GM19239 (cell line): Measurements from ENCODE around the gene P3H3.

Source experiments
- DNase-seq: peaks from one replicate; pipeline ENCODE4 v3.0.0; 2011; ENCODE audit warnings: low spot score; ENCODE audit not compliant: insufficient read length
- FAIRE-seq: peaks from 2 replicates; lab custom pipeline; 2011; peaks lifted over from hg19 to GRCh38; lab: Jason Lieb, UNC

Gene P3H3

GRCh38 chr12:6826125-6826733 lies 2.0 kb upstream of the P3H3 start:
- DNase-seq: no peak

DNA sequence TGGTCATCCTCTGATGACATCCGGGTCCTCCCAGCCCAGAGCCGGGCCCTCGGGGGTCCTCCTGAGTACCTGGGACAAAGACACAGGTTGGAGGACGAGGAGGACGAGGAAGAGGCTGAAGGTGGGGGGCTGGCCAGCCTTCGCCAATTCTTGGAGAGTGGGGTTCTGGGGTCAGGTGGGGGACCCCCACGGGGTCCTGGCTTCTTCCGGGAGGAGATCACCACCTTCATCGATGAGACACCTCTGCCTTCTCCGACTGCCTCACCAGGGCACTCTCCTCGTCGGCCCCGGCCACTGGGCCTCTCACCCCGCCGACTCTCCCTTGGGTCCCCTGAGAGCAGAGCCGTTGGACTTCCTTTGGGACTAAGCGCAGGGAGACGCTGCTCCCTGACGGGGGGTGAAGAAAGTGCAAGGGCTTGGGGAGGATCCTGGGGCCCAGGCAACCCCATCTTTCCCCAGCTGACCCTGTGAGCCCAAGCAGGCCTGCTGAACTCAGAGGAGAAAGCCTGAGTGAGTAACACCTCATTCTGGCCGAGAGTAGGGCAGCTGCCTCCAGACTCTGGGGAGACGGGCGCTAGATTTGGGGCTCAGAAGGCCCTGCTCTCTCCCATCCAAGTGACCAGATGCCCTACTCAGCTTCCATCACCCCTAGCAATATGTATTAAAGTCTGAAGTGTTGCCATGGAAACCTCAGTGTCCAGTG lies 1.3 kb upstream of the P3H3 start:
- FAIRE-seq (no peak), DNase-seq (no peak)

More at GRCh38 chr12:6826125-6826733, 2.0 kb upstream of the P3H3 start:
- no peak for FAIRE-seq

- DNase-seq (no peak), FAIRE-seq (no peak)
These were observed 733 bp upstream of the P3H3 start for GRCh38 chr12:6827437-6827911.

- FAIRE-seq (no peak), DNase-seq (no peak)
These were observed 751 bp downstream of the P3H3 start for GRCh38 chr12:6828781-6829535.

- FAIRE-seq (no peak), DNase-seq (no peak)
These were observed 1.5 kb downstream of the P3H3 start for GRCh38 chr12:6829536-6830220.

GRCh38 chr12:6830286-6830890 lies 2.2 kb downstream of the P3H3 start:
- DNase-seq (no peak), FAIRE-seq (no peak)

DNA sequence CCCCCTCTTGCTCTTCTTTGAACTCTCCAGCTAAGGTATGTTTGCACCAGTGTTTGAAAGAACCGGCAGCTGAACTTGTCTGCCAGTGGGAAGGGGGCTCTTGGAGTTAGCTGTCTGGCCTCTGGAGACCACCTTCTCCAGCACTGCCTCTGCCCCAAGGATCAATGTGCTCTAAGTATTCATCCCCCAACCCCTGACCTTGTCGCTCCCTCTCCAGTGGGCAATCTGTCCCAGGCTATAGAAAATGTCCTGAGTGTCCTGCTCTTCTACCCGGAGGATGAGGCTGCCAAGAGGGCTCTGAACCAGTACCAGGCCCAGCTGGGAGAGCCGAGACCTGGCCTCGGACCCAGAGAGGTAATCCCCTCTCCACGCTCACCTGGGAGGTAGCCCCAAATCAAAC lies 2.8 kb downstream of the P3H3 start:
- FAIRE-seq: no peak
- no peak for DNase-seq

- DNase-seq: no peak
These were observed 3.3 kb downstream of the P3H3 start for GRCh38 chr12:6831450-6831995.

GRCh38 chr12:6832125-6832524 lies 3.9 kb downstream of the P3H3 start:
- no peak for DNase-seq
- no peak for FAIRE-seq

More at GRCh38 chr12:6831450-6831995, 3.3 kb downstream of the P3H3 start:
- FAIRE-seq: no peak

DNA sequence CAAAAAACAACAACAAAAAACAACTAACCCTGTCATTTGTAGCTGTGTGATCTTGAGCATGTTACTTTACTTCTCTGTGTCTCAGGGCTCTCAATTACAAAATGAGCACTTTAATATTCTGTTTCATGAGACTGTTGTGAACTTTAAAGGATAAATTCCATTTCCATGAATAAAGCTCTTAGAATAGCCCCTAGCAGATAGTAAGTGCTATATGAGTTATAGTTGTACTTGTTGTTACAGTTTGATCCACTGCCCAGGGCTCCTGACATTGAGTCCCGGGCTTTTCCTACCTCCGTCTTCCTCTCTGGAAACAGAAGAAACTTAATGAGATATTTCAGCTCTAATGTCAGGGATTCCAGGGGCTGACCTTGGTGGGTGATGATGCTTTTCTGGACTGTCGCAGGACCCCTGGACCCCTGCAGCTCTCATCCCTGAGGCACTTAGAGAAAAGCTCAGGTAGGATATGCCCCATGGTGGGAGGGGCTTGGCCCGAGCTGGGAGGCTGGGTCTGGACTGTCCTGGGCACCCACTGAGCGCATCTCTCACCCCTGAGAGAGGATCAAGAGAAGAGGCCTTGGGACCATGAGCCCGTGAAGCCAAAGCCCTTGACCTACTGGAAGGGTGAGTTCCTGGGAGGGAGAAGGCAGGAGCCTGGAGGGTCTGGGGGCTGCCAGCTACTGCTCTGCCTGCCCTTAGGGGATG lies 5.1 kb downstream of the P3H3 start:
- DNase-seq (no peak), FAIRE-seq (no peak)

GRCh38 chr12:6834254-6834653 lies 6.0 kb downstream of the P3H3 start:
- FAIRE-seq (no peak), DNase-seq (no peak)

DNA sequence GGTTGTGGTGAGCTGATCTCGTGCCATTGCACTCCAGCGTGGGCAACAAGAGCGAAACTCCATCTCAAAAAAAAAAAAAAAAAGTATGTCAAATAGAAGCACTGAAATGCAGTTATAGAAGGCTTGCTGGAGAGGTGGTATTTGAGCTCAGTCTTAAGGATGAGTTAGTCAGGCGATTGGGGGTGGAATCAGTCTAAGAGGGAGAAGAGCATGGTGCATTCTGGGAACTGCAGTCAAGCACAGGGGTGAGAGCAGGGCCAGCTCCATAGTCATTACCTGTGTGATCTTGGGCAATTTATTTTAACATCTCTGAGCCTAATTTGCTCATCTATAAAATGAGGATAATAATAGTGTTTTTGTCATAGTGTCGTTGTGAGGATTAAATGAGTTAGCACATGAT lies 6.7 kb downstream of the P3H3 start:
- FAIRE-seq (no peak), DNase-seq (no peak)

- DNase-seq (no peak), FAIRE-seq (no peak)
These were observed 8.6 kb downstream of the P3H3 start for GRCh38 chr12:6836851-6837250.

DNA sequence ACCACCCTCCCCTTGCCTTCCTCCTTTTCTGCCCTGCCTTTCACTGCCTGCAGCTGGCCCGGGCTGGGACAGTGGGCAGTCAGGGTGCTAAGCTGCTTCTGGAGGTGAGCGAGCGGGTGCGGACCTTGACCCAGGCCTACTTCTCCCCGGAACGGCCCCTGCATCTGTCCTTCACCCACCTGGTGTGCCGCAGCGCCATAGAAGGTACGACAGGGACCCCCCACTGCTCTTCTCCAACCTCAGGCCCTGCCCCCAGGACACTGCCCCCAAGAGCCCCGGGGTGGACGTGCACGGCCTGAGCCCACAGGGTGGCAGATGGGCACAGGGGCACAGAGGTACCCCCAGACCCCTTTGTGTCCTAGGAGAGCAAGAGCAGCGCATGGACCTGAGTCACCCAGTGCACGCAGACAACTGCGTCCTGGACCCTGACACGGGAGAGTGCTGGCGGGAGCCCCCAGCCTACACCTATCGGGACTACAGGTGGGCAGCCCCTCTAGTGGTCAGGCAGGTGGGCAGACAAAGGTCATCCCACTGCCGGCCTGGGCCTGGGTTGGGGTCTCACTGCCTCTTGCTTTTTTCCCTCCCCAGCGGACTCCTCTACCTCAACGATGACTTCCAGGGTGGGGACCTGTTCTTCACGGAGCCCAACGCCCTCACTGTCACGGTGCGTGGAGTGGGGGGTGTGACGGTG lies 9.3 kb downstream of the P3H3 start:
- DNase-seq: no peak
- no peak for FAIRE-seq

DNA sequence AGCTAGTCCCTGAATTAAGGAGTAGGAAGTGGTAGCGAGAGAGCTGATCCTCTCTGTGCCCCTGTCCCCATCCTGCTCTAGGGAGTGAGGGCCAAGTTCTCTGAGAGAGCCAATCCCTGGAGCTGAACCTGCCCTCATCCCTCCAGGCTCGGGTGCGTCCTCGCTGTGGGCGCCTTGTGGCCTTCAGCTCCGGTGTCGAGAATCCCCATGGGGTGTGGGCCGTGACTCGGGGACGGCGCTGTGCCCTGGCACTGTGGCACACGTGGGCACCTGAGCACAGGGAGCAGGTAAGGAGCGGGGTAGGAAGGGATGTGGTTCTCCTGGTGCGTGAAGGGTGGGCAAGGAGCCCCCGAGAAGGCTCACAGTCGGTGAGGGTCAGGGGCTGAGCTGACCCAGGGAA lies 10.6 kb downstream of the P3H3 start:
- DNase-seq (no peak), FAIRE-seq (no peak)

DNA sequence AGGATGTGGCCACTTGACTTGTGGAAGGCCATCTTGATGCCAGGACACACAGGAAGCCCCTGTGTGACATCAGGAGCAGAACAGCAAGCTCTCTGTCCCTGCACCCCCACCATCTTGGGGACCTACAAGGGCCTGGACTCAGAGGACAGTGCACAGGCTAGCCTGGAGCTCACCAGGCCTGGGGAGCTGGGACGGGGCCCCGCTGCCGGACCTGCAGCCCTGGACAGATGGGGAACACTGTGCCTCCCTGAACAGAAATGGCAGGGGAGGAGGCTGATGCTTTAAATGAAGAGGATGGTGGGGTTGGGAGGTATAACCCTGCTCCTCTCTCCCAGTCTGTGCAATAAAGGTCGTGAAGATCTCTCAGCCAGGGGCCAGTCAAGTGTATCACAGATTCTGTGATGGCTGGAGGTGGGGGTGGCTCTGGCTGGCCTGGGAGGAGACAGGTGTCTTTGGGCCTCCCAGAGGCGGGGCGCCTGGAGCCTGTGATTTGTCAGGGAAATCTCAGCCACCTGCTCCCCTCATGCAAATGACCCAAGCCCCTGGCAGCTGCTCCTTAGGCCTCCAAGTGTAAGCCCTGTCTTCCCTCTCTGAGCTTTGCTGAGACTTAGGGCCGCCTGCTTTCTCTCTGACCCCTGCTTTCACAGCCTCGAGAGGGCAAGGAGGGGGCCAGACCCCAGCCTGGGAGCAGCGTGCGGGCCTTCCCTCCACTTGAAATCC lies 11.4 kb downstream of the P3H3 start:
- DNase-seq (peak; percentile 80), FAIRE-seq (peak; percentile 97)

DNA sequence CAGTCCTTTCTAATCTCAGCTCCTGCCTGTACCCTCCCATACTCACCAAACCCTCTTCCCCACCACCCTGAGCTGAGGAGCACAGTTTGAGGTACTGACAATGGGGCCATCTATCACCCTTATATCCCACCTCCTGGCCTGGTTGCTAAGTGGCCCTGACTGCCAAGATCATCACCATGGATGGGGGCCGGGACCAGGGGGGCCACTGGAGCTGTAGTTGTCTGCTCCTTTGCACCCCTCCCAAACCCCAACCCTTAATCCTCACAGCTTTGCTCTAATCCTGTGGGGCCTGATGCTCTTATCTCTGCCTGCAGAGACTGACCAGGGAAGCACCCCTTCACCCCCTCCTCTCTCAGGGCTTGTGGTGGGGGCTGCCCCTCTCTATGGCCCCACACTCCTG lies 12.1 kb downstream of the P3H3 start:
- no peak for DNase-seq
- no peak for FAIRE-seq
